Measurements from ENCODE around the gene ABCC9. TPM values are rescaled to one million over a fixed set of nuclear protein-coding genes. Genes with fewer than 3 reads are reported as not detected.

The ABCC9 gene
- total RNA-seq, 4 donors from 2014 or later = 12.5 to 41.6 (median 27.3) TPM

GRCh38 chr12:21884936-21885335 is 56.3 kb downstream of the ABCC9 start:
- H3K36me3 ChIP-seq = no peaks in the 10 kb centered on the region
- H3K27ac ChIP-seq = no peak overlapping the region
- TF ChIP-seq EP300 (IDR thresholded peaks at IDR 0.05) = no peak
- no peak for TF ChIP-seq CTCF (IDR thresholded peaks at IDR 0.05)
- TF ChIP-seq POLR2A (IDR thresholded peaks at IDR 0.05) = no peak
- H3K4me1 ChIP-seq = no peaks in the 10 kb centered on the region
- H3K9me3 ChIP-seq = no peaks in the 10 kb centered on the region
- H3K27me3 ChIP-seq = no peaks in the 10 kb centered on the region
- DNase-seq (ENCODE audit: low spot score in 2 of 2) = no peak
- 50 to 69% methylated on average over 1 of the region's 1 CpG for WGBS, 2 donors
- H3K4me3 ChIP-seq = no peak overlapping the region

- H3K27me3 ChIP-seq = no peaks in the 10 kb centered on the region
- no peak overlapping the region for H3K27ac ChIP-seq
- no peak for TF ChIP-seq POLR2A (IDR thresholded peaks at IDR 0.05)
- no peak for TF ChIP-seq EP300 (IDR thresholded peaks at IDR 0.05)
- no peak for TF ChIP-seq CTCF (IDR thresholded peaks at IDR 0.05)
- DNase-seq (ENCODE audit: low spot score in 2 of 2) = no peak
- no peaks in the 10 kb centered on the region for H3K9me3 ChIP-seq
- WGBS, 2 donors = 72 to 88% methylated on average over 4 of the region's 4 CpGs
- no peaks in the 10 kb centered on the region for H3K4me1 ChIP-seq
- H3K4me3 ChIP-seq = no peak overlapping the region
- no peaks in the 10 kb centered on the region for H3K36me3 ChIP-seq
Measured at GRCh38 chr12:21882635-21883034, 58.6 kb downstream of the ABCC9 start.

GRCh38 chr12:21881965-21882364 is 59.3 kb downstream of the ABCC9 start:
- no peak overlapping the region for H3K4me3 ChIP-seq
- no peaks in the 10 kb centered on the region for H3K27me3 ChIP-seq
- DNase-seq (ENCODE audit: low spot score in 2 of 2) = no peak
- H3K36me3 ChIP-seq = no peaks in the 10 kb centered on the region
- H3K9me3 ChIP-seq = no peaks in the 10 kb centered on the region
- no peak overlapping the region for H3K27ac ChIP-seq
- TF ChIP-seq CTCF (IDR thresholded peaks at IDR 0.05) (no peak), EP300 (IDR thresholded peaks at IDR 0.05) (no peak), POLR2A (IDR thresholded peaks at IDR 0.05) (no peak)
- 48 to 63% methylated on average over 4 of the region's 4 CpGs for WGBS, 2 donors
- H3K4me1 ChIP-seq = no peaks in the 10 kb centered on the region

- Histone ChIP-seq H3K27me3 (no peaks in the 10 kb centered on the region), H3K36me3 (no peaks in the 10 kb centered on the region), H3K4me1 (no peaks in the 10 kb centered on the region), H3K27ac (no peak overlapping the region), H3K4me3 (no peak overlapping the region), H3K9me3 (no peaks in the 10 kb centered on the region)
- 81 to 83% methylated on average over 1 of the region's 1 CpG for WGBS, 2 donors
- no peak for DNase-seq (ENCODE audit: low spot score in 2 of 2)
- TF ChIP-seq EP300 (IDR thresholded peaks at IDR 0.05) (peak in 1 of 2 donors; percentile 39), CTCF (IDR thresholded peaks at IDR 0.05) (no peak)
Measured at GRCh38 chr12:21879312-21879711, 61.9 kb downstream of the ABCC9 start.

GRCh38 chr12:21877293-21877982 is 63.8 kb downstream of the ABCC9 start:
- Histone ChIP-seq H3K36me3 (no peaks in the 10 kb centered on the region), H3K27ac (no peak overlapping the region), H3K27me3 (no peaks in the 10 kb centered on the region), H3K4me3 (no peak overlapping the region), H3K9me3 (peaks cover 0 to 9% (median 0%) of the 10 kb centered on the region in 4 donors), H3K4me1 (no peaks in the 10 kb centered on the region)
- no peak for DNase-seq (ENCODE audit: low spot score in 2 of 2)
- 76 to 84% methylated on average over 2 of the region's 2 CpGs for WGBS, 2 donors
- TF ChIP-seq POLR2A (IDR thresholded peaks at IDR 0.05) = no peak
- no peak for TF ChIP-seq CTCF (IDR thresholded peaks at IDR 0.05)
- no peak for TF ChIP-seq EP300 (IDR thresholded peaks at IDR 0.05)
